ENCODE data around the gene HRH3. TPM values are rescaled to one million over a fixed set of nuclear protein-coding genes. Genes with fewer than 3 reads are reported as not detected.

Gene HRH3
- total RNA-seq, 1 donor from 2014 or later = 0.52 TPM

DNA sequence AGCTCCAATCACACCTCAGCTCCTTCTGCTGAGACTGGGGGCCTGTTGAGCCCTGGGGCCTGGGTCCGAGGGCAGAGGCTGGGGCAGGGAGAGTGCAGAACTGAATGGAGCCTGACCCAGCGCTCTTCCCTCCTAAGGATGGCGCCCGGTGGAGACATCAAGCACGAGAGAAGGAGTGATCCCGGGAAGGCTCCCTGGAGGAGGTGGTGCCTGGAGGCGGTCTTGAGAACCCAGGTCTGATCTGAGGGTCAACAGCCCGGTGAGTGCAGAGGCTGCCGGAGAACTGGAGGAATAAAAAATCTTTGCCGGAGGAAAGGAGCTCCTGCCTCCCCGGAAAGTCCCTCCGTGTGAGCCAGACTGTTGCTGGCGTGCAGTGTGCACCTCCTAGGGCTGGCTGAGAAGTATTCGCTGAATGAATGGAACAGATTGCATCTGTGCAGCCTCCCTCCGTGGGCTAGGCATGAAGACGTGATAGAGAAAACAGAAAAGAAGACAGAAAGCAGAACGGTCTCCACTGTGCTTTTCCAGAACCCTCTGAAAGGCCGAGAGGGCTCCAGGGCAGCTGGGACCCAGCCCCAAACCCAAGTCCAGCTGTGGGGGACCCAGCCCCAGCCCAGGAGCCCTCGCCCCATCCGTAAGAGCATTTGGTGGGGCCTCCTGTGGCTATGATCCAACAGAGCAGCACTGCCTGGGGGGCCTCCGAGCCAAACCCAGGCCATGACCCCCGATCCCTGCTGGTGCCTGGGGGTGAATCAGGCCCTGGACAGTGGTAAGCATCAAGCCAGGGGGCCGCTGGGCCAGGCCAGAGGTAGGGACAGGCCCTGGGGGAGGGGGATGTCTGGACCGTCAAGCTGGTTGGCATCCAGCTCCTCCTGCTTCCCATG lies 6.9 kb upstream of the HRH3 start:
- H3K36me3 ChIP-seq (ENCODE audit: control insufficient read depth in 3 of 3, insufficient read depth in 3 of 3, low read length in 3 of 3) = no peaks in the 10 kb centered on the region
- H3K4me1 ChIP-seq (ENCODE audit: control insufficient read depth in 3 of 3, insufficient read depth in 3 of 3, low read length in 3 of 3) = no peaks in the 10 kb centered on the region
- H3K27ac ChIP-seq (ENCODE audit: low read depth, low read length) = no peak overlapping the region
- H3K9me3 ChIP-seq (ENCODE audit: control insufficient read depth in 3 of 3, low read length in 3 of 3) = no peaks in the 10 kb centered on the region
- H3K4me3 ChIP-seq (ENCODE audit: low read length in 3 of 3) = no peak overlapping the region
- H3K27me3 ChIP-seq (ENCODE audit: control insufficient read depth in 3 of 3, insufficient read depth in 3 of 3, low read length in 3 of 3) = peaks cover 36 to 52% (median 41%) of the 10 kb centered on the region in 3 donors
- H3K9ac ChIP-seq (ENCODE audit: low read depth in 1 of 3, low read length in 3 of 3) = no peak overlapping the region

GRCh38 chr20:62225820-62226635 lies 6.0 kb upstream of the HRH3 start:
- Histone ChIP-seq H3K27me3 (ENCODE audit: control insufficient read depth in 3 of 3, insufficient read depth in 3 of 3, low read length in 3 of 3) (peaks cover 44 to 61% (median 49%) of the 10 kb centered on the region in 3 donors), H3K27ac (ENCODE audit: low read depth, low read length) (no peak overlapping the region), H3K4me1 (ENCODE audit: control insufficient read depth in 3 of 3, insufficient read depth in 3 of 3, low read length in 3 of 3) (peaks cover 0 to under 1% (median 0%) of the 10 kb centered on the region in 3 donors)

GRCh38 chr20:62225026-62225425 lies 4.9 kb upstream of the HRH3 start:
- H3K9me3 ChIP-seq (ENCODE audit: control insufficient read depth in 3 of 3, low read length in 3 of 3) = no peaks in the 10 kb centered on the region
- H3K9ac ChIP-seq (ENCODE audit: low read depth in 1 of 3, low read length in 3 of 3) = no peak overlapping the region
- no peak overlapping the region for H3K27ac ChIP-seq (ENCODE audit: low read depth, low read length)
- peaks cover 0 to 9% (median 0%) of the 10 kb centered on the region in 3 donors for H3K4me1 ChIP-seq (ENCODE audit: control insufficient read depth in 3 of 3, insufficient read depth in 3 of 3, low read length in 3 of 3)
- H3K36me3 ChIP-seq (ENCODE audit: control insufficient read depth in 3 of 3, insufficient read depth in 3 of 3, low read length in 3 of 3) = no peaks in the 10 kb centered on the region
- no peak overlapping the region for H3K4me3 ChIP-seq (ENCODE audit: low read length in 3 of 3)
- H3K27me3 ChIP-seq (ENCODE audit: control insufficient read depth in 3 of 3, insufficient read depth in 3 of 3, low read length in 3 of 3) = peaks cover 50 to 67% (median 57%) of the 10 kb centered on the region in 3 donors

More at GRCh38 chr20:62225820-62226635, 6.0 kb upstream of the HRH3 start:
- no peaks in the 10 kb centered on the region for H3K36me3 ChIP-seq (ENCODE audit: control insufficient read depth in 3 of 3, insufficient read depth in 3 of 3, low read length in 3 of 3)
- H3K4me3 ChIP-seq (ENCODE audit: low read length in 3 of 3) = no peak overlapping the region
- H3K9me3 ChIP-seq (ENCODE audit: control insufficient read depth in 3 of 3, low read length in 3 of 3) = no peaks in the 10 kb centered on the region
- H3K9ac ChIP-seq (ENCODE audit: low read depth in 1 of 3, low read length in 3 of 3) = no peak overlapping the region

DNA sequence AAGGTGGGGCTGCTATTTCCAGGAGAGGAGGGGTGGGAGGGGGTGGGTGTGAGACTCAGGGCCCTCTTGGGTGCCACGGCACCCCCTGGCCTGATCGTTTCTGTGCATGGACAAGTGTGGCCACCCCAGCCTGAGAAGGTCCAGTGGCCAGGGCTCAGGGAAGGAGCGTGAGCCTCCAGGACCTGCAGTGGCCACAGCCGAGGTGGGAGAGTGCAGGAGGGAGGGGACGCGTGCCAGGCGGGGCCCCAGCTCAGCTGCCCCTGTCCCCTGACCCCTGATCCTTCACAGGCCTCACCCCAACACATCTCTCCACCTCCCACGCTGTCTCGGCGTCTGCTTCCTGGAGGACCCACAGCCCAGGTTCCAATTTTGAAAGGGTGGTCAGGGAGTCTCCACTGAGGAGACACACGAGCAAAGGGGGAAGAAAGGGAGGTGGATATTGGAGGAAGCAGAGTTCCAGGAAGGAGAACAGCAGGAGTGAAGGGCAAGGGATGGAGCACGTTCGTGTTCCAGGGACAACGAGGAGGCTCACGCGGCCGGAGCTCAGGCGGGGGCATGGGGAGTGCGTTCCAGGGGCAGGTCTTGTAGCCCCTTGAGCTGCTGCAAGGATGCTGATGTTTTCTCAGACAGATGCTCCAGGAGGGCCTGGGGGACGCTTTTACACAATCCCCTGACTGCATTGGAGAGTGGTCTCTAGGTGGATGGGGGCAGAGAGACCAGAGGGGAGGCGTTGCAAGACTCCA lies 4.2 kb upstream of the HRH3 start:
- H3K4me3 ChIP-seq (ENCODE audit: low read length in 3 of 3) = no peak overlapping the region
- H3K4me1 ChIP-seq (ENCODE audit: control insufficient read depth in 3 of 3, insufficient read depth in 3 of 3, low read length in 3 of 3) = peaks cover 3 to 13% (median 3%) of the 10 kb centered on the region in 3 donors
- H3K27me3 ChIP-seq (ENCODE audit: control insufficient read depth in 3 of 3, insufficient read depth in 3 of 3, low read length in 3 of 3) = peaks cover 50 to 70% (median 57%) of the 10 kb centered on the region in 3 donors
- H3K9ac ChIP-seq (ENCODE audit: low read depth in 1 of 3, low read length in 3 of 3) = no peak overlapping the region
- no peaks in the 10 kb centered on the region for H3K36me3 ChIP-seq (ENCODE audit: control insufficient read depth in 3 of 3, insufficient read depth in 3 of 3, low read length in 3 of 3)
- no peak overlapping the region for H3K27ac ChIP-seq (ENCODE audit: low read depth, low read length)
- no peaks in the 10 kb centered on the region for H3K9me3 ChIP-seq (ENCODE audit: control insufficient read depth in 3 of 3, low read length in 3 of 3)

DNA sequence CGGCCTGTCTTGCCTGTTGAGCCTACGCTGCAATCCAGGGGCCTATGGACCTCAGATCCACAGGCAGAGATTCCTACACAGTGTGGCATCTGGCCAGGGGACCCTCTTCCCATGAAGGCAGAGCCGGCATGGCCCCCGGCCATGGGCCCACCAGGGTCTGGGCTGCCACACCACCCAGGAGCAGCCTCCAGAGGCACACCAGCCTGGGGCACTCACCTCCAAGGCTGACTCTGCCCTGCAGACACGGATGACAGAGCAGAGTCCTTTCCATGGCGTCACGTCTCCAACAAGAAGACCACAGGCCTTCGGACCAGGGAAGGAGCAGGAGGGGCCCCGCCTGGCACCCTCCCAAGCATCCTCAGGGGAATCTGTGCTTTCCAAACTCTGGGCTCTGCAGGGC lies 3.5 kb upstream of the HRH3 start:
- H3K27me3 ChIP-seq (ENCODE audit: control insufficient read depth in 3 of 3, insufficient read depth in 3 of 3, low read length in 3 of 3) = peaks cover 52 to 76% (median 56%) of the 10 kb centered on the region in 3 donors
- no peak overlapping the region for H3K9ac ChIP-seq (ENCODE audit: low read depth in 1 of 3, low read length in 3 of 3)
- peaks cover 4 to 19% (median 9%) of the 10 kb centered on the region in 3 donors for H3K4me1 ChIP-seq (ENCODE audit: control insufficient read depth in 3 of 3, insufficient read depth in 3 of 3, low read length in 3 of 3)
- no peak overlapping the region for H3K27ac ChIP-seq (ENCODE audit: low read depth, low read length)
- no peaks in the 10 kb centered on the region for H3K36me3 ChIP-seq (ENCODE audit: control insufficient read depth in 3 of 3, insufficient read depth in 3 of 3, low read length in 3 of 3)
- no peak overlapping the region for H3K4me3 ChIP-seq (ENCODE audit: low read length in 3 of 3)
- H3K9me3 ChIP-seq (ENCODE audit: control insufficient read depth in 3 of 3, low read length in 3 of 3) = no peaks in the 10 kb centered on the region

- Histone ChIP-seq H3K4me1 (ENCODE audit: control insufficient read depth in 3 of 3, insufficient read depth in 3 of 3, low read length in 3 of 3) (peaks cover 8 to 25% (median 14%) of the 10 kb centered on the region in 3 donors), H3K36me3 (ENCODE audit: control insufficient read depth in 3 of 3, insufficient read depth in 3 of 3, low read length in 3 of 3) (no peaks in the 10 kb centered on the region), H3K9me3 (ENCODE audit: control insufficient read depth in 3 of 3, low read length in 3 of 3) (no peaks in the 10 kb centered on the region), H3K27me3 (ENCODE audit: control insufficient read depth in 3 of 3, insufficient read depth in 3 of 3, low read length in 3 of 3) (peaks cover 58 to 80% (median 60%) of the 10 kb centered on the region in 3 donors), H3K27ac (ENCODE audit: low read depth, low read length) (no peak overlapping the region), H3K9ac (ENCODE audit: low read depth in 1 of 3, low read length in 3 of 3) (no peak overlapping the region), H3K4me3 (ENCODE audit: low read length in 3 of 3) (no peak overlapping the region)
These were observed 2.9 kb upstream of the HRH3 start for GRCh38 chr20:62222972-62223371.

DNA sequence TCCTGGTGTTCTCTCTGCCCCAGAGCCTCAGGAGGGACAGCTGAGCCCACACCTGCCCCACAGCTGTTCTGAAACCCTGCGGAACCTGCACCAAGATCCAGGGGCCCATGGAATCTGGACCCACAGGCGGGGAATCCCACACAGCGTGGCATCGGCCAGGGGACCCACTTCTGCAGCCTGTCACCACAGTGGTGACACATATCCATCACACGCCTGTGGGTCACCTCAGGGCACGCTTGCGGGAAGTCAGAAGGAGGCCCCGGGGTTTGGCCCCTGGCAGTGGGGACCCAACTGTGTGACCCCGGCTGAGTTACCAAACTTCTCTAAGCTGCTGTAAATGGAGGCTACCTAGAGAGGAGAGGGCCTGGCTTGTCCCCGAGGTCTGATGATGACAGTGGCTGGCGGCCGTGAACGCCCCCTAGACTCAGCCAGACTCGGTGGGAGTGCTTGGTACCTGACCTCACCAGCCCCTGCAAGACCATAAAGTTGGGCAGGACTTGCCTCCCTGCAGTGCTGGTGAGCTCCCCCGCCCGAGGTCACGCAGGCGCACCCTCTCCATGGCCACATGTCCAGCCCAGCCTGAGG lies 2.3 kb upstream of the HRH3 start:
- H3K9me3 ChIP-seq (ENCODE audit: control insufficient read depth in 3 of 3, low read length in 3 of 3) = no peaks in the 10 kb centered on the region
- peaks cover 8 to 29% (median 14%) of the 10 kb centered on the region in 3 donors for H3K4me1 ChIP-seq (ENCODE audit: control insufficient read depth in 3 of 3, insufficient read depth in 3 of 3, low read length in 3 of 3)
- H3K9ac ChIP-seq (ENCODE audit: low read depth in 1 of 3, low read length in 3 of 3) = no peak overlapping the region
- H3K36me3 ChIP-seq (ENCODE audit: control insufficient read depth in 3 of 3, insufficient read depth in 3 of 3, low read length in 3 of 3) = no peaks in the 10 kb centered on the region
- H3K27ac ChIP-seq (ENCODE audit: low read depth, low read length) = no peak overlapping the region
- no peak overlapping the region for H3K4me3 ChIP-seq (ENCODE audit: low read length in 3 of 3)
- H3K27me3 ChIP-seq (ENCODE audit: control insufficient read depth in 3 of 3, insufficient read depth in 3 of 3, low read length in 3 of 3) = peaks cover 64 to 80% (median 66%) of the 10 kb centered on the region in 3 donors

DNA sequence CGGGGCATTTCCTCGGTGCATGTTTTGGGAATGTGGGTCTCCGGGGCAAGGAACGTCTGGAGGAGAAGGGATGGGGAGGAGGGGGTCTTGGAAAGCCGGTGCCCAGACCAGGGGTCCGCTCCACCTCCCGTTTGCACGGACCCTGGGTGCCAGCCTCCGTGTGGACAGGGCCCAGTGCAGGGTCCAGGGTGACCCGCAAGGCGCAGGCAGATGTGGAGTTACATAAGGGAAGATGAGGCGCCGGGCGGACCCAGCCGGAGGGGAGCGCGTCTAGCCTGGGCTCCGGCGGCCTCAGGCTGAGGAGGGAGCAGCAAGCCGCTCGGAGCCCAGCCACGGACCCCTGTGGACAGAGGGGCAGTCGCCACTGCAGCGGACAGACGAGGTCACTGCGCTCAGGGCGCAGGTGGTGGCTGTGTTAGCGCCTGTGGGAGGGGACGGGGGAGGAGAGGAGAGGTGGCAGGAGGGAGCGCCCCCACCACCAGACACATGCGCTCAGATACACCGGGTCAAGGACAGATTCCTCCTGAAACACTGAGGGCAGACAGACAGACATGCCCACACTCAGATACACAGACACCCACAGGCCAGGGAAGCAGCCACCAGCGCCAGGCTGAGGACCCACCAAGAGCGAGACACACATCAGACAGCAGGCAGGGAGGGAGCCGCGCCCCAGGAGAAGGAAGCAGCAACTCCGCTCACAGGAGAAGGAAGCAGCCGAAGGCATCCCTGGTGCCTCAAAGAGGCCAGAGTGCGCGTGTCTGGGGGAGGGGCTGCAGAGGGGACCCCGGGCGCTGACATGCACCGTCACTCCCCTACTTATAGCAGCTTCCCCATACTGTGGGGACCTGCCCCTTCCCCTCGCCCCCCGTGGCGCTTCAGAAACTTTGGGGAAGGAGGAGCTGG lies 839 bp upstream of the HRH3 start:
- Histone ChIP-seq H3K9me3 (ENCODE audit: control insufficient read depth in 3 of 3, low read length in 3 of 3) (no peaks in the 10 kb centered on the region), H3K36me3 (ENCODE audit: control insufficient read depth in 3 of 3, insufficient read depth in 3 of 3, low read length in 3 of 3) (no peaks in the 10 kb centered on the region), H3K4me3 (ENCODE audit: low read length in 3 of 3) (no peak overlapping the region), H3K9ac (ENCODE audit: low read depth in 1 of 3, low read length in 3 of 3) (no peak overlapping the region), H3K4me1 (ENCODE audit: control insufficient read depth in 3 of 3, insufficient read depth in 3 of 3, low read length in 3 of 3) (peaks cover 8 to 29% (median 14%) of the 10 kb centered on the region in 3 donors), H3K27ac (ENCODE audit: low read depth, low read length) (no peak overlapping the region), H3K27me3 (ENCODE audit: control insufficient read depth in 3 of 3, insufficient read depth in 3 of 3, low read length in 3 of 3) (peaks cover 72 to 79% (median 75%) of the 10 kb centered on the region in 3 donors)

Measured in skeletal muscle tissue (tissue), 4 donors.